Measurements from ENCODE around the gene VDR.
A peak's percentile ranks its signal among the peaks of the same experiment; 100 is the strongest.

The VDR gene

GRCh38 chr12:47868552-47869031 lies 36.2 kb downstream of the VDR start:
- no peak for DNase-seq (ENCODE audit: low read depth in 2 of 2)

- DNase-seq (ENCODE audit: low read depth in 2 of 2): no peak
Measured at GRCh38 chr12:47868041-47868440, 36.8 kb downstream of the VDR start.

GRCh38 chr12:47867495-47867941 lies 37.3 kb downstream of the VDR start:
- peak; percentile 69 to 71 for DNase-seq (ENCODE audit: low read depth in 2 of 2)

- DNase-seq (ENCODE audit: low read depth in 2 of 2): no peak
Measured at GRCh38 chr12:47864646-47865235, 40.1 kb downstream of the VDR start.

- DNase-seq (ENCODE audit: low read depth in 2 of 2): no peak
Measured at GRCh38 chr12:47863985-47864384, 40.8 kb downstream of the VDR start.

DNA sequence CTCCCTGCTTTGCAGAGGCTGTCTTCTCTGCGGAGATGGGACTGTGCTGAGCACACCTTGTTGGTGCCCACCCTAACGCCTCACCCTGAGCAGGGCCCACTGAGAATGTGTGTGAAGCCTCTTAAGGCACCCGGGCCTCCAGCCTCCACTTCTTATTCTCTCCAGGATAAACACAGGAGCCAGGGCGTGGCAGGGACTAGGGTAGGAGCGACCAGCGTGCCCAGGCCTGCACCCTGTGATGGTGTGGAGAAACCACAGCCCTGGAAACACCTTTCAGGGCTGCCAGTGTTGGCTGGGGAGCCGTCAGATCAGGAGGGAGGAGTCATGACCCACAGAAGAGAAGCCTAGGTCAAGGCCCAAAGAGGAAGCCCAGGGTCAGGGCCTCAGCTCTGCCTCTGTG lies 41.3 kb downstream of the VDR start:
- DNase-seq (ENCODE audit: low read depth in 2 of 2): no peak

DNA sequence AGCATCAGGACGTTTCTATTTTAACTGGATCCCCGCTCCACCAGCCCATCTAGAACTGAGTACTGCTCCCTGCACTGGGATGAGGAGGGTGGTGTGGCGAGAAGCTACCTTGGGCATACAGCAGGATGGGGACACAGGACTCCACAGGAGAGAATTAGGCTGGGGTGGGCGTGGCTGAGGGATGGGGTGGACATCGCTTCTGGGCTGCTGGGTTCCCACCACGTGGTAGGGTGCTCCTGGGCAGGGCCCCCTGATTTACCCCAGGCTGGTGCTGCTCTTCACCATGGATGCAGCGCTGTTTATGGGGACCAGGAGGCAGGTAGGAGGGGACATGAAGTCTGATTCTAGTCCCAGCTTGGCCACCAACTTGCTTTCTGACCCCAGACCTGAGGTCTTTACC lies 41.9 kb downstream of the VDR start:
- no peak for DNase-seq (ENCODE audit: low read depth in 2 of 2)

- DNase-seq (ENCODE audit: low read depth in 2 of 2): no peak
Measured at GRCh38 chr12:47862167-47862750, 42.5 kb downstream of the VDR start.

- DNase-seq (ENCODE audit: low read depth in 2 of 2): no peak
Measured at GRCh38 chr12:47860873-47861272, 43.9 kb downstream of the VDR start.

DNA sequence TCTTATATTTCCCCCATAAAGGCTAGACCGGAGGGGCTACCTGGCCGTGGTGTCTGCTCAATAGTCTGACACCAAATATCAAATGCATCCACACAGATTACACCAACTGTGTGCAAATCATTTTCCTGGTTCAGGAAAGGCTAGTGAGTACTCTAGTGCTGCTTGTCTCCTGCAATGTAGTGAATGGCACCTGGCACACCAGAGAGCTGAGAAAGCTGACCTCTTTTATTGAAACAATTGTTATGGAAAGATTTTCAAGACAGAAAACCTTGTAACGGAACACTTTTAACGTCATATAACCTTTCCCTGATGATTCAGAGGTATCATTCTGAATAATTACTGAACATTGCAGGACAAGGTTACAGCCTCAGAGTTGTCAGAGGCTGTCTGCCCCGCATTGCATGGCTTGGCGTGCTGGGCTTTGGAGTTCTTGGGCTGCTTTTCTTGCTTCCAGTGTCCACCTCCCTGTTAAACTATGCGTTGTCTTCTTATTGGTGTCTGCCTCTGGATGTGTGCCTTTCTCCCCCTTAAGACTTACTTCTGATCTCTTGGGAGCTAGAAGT lies 44.4 kb downstream of the VDR start:
- no peak for DNase-seq (ENCODE audit: low read depth in 2 of 2)

- no peak for DNase-seq (ENCODE audit: low read depth in 2 of 2)
Measured at GRCh38 chr12:47858511-47859266, 46.1 kb downstream of the VDR start.

DNA sequence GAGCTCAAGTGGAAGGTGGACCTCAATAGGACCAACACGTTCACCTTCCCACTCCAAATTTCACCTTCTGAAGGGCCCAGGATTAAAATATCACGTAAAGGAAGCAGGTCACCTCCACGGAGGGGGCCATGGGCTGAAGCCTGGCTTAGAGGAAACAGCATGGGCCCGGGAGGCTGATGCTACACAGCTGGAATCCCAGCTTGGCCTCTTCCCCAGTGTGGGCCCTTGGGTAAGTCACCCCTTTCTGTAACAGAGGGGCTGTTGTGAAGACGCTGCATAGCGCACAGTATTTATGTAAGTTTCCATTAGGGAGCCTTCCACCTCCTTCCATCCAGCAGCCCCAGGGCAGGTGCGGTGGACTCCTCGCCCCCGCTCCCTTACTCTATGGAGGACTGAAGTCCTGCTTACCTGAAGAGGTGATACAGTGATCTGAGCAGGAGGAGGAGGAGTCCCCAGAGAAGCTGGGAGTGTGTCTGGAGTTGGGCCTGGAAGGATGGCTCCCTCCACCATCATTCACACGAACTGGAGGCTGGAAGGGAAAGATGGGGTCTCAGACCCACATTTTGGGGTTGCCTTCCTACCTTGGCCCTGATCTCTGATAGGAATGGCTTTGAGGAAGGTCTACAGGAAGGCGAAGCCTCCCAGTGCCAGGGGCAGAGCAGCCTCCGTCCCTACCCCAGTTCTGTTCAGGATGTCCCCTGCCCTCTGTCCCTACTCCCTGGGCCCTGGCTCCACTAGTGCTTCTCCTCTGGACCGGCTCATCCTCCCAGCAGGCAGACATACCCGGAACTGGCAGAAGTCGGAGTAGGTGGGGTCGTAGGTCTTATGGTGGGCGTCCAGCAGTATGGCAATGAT lies 47.8 kb downstream of the VDR start:
- no peak for DNase-seq (ENCODE audit: low read depth in 2 of 2)

DNA sequence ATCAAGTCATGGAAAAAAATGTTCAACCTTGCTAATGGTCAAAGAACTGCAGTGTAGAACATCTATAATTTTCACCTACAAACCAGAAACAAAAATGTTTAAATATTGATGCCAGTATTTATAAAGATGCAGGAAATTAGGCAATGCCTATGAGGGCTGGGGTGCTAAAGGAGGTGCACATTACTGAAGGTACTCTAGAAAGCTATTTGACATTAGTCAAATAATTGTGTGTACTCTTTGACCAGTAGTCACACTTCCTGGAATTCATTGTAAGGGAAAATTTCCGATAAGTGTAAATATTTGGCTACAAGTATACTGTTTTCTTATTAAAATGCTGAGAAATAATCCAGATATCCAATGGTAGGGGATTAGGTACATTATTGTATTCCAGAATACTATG lies 48.7 kb downstream of the VDR start:
- no peak for DNase-seq (ENCODE audit: low read depth in 2 of 2)

GRCh38 chr12:47855502-47855901 lies 49.3 kb downstream of the VDR start:
- no peak for DNase-seq (ENCODE audit: low read depth in 2 of 2)

- no peak for DNase-seq (ENCODE audit: low read depth in 2 of 2)
Measured at GRCh38 chr12:47854531-47854930, 50.3 kb downstream of the VDR start.

GRCh38 chr12:47852096-47852571 lies 52.7 kb downstream of the VDR start:
- no peak for DNase-seq (ENCODE audit: low read depth in 2 of 2)

GRCh38 chr12:47851303-47851952 lies 53.4 kb downstream of the VDR start:
- DNase-seq (ENCODE audit: low read depth in 2 of 2): no peak

- no peak for DNase-seq (ENCODE audit: low read depth in 2 of 2)
Measured at GRCh38 chr12:47850153-47851084, 54.4 kb downstream of the VDR start.

DNA sequence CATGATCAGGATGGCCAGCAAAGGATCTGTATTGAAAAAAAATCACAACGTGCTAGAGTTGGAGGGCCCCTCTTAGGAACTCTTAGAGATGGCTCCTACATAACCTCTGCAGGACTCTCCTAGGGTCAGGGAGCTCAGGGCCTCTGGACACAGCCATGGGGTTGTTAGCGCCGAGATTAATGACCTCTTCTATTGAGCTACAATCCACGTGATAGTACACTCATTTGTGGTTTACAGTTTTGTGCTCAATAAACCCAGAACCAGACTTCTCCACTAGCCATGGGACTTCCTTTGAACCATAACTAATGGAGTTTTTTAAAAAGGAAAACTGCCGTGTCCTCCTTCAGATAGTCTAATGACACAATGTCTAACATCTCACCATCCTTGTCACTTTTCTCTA lies 55.5 kb downstream of the VDR start:
- DNase-seq (ENCODE audit: low read depth in 2 of 2): no peak

GRCh38 chr12:47848853-47849252 lies 55.9 kb downstream of the VDR start:
- no peak for DNase-seq (ENCODE audit: low read depth in 2 of 2)

Data from fibroblast of skin of left quadriceps (primary cell).